Large intestine (tissue), 3 donors: ENCODE data around the gene BCAP31. TPM values are rescaled to one million over a fixed set of nuclear protein-coding genes. Genes with fewer than 3 reads are reported as not detected.
A peak's percentile ranks its signal among the peaks of the same experiment; 100 is the strongest.

Experiments used
- DNase-seq, 2 donors: peaks; one replicate each; pipeline versions ENCODE4 v3.0.0 to v3.0.0-alpha.2; 2013
- H3K27ac ChIP-seq: one replicate; pipeline ENCODE4 v1.5.1; 2013; ENCODE audit warnings: low read length
- H3K27me3 ChIP-seq: 2 replicates; pipeline ENCODE4 v1.6.1; 2013; ENCODE audit warnings: low read length; ENCODE audit not compliant: control insufficient read depth, insufficient read depth
- H3K36me3 ChIP-seq: 2 replicates; pipeline ENCODE4 v1.6.1; 2013; ENCODE audit warnings: low read length; ENCODE audit not compliant: control insufficient read depth, insufficient read depth
- H3K4me1 ChIP-seq: one replicate; pipeline ENCODE4 v1.6.1; 2013; ENCODE audit warnings: low read length; ENCODE audit not compliant: control insufficient read depth, insufficient read depth
- H3K4me3 ChIP-seq: one replicate; pipeline ENCODE4 v1.5.1; 2013; ENCODE audit warnings: low read length
- H3K9me3 ChIP-seq: one replicate; pipeline ENCODE4 v1.6.1; 2013; ENCODE audit warnings: mild to moderate bottlenecking, low read depth, low read length, moderate library complexity; ENCODE audit not compliant: control insufficient read depth
- WGBS: methylation state at CpG from one replicate; pipeline ENCODE4 v1.1.5; 2013; ENCODE audit warnings: low lambda C conversion rate; ENCODE audit not compliant: insufficient coverage; 5-methylcytosine and 5-hydroxymethylcytosine counted together
- polyA plus RNA-seq: library from polyadenylated mRNA; unstranded; fragments of 120-200 nt; gene quantifications from one replicate; pipeline ENCODE4 v1.2.1, GENCODE V29; 2013

BCAP31 gene
- polyA plus RNA-seq, 1 donor: 198 TPM

GRCh38 chrX:153768311-153769157 lies 44.3 kb upstream of the BCAP31 start:
- H3K36me3 ChIP-seq: no peaks in the 10 kb centered on the region
- H3K4me1 ChIP-seq: peaks cover 5% of the 10 kb centered on the region
- H3K27ac ChIP-seq: no peak overlapping the region
- no peak for DNase-seq
- no CpG with 5 or more reads among the region's 22 CpGs for WGBS
- H3K9me3 ChIP-seq: no peaks in the 10 kb centered on the region
- no peak overlapping the region for H3K4me3 ChIP-seq
- H3K27me3 ChIP-seq: no peaks in the 10 kb centered on the region

GRCh38 chrX:153767674-153768055 lies 43.5 kb upstream of the BCAP31 start:
- H3K4me3 ChIP-seq: no peak overlapping the region
- no peak for DNase-seq
- no peaks in the 10 kb centered on the region for H3K27me3 ChIP-seq
- H3K9me3 ChIP-seq: no peaks in the 10 kb centered on the region
- H3K4me1 ChIP-seq: peaks cover 5% of the 10 kb centered on the region
- no CpG with 5 or more reads among the region's 20 CpGs for WGBS
- no peaks in the 10 kb centered on the region for H3K36me3 ChIP-seq
- H3K27ac ChIP-seq: no peak overlapping the region

- H3K4me1 ChIP-seq: peaks cover 5% of the 10 kb centered on the region
- H3K27ac ChIP-seq: no peak overlapping the region
- H3K9me3 ChIP-seq: no peaks in the 10 kb centered on the region
- H3K36me3 ChIP-seq: no peaks in the 10 kb centered on the region
- DNase-seq: no peak
- no peaks in the 10 kb centered on the region for H3K27me3 ChIP-seq
- no CpG with 5 or more reads among the region's 56 CpGs for WGBS
- H3K4me3 ChIP-seq: no peak overlapping the region
These were observed 42.9 kb upstream of the BCAP31 start for GRCh38 chrX:153766871-153767673.

DNA sequence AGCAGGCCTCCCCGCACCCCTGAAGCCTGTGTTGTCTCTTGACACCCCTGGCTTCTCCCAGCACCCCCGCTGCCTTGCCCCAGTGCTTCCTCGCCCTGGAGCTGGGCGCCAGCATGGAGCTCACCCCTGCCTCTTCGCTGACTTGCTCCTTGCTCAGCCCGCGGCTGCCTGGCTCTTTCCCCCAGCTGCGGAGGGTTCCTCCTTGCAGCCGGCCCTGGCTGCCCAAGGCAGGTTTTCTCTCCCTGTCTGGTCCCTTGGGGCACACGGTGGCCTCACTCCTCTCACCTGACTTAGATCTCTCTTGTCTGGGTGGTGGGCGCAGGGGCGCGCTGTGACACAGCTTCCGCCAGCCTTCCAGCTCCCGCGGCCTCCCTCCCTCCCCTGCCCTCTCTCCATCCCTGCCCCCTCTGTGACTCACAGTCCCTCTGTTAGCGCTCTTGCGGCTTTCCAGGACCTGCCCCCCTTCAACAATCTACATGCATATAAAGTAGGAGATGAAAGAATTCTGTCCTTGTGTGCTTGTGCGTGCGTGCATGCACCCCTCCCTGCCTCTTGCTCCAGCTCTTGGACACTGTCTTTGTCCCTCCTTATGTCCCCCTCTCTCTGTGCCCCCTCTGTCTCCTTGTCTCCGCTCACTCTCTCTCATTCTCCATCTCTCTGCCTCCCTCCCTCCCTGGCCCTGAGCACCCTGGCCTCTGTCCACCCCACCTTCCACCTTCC lies 42.1 kb upstream of the BCAP31 start:
- Histone ChIP-seq H3K36me3 (no peaks in the 10 kb centered on the region), H3K9me3 (no peaks in the 10 kb centered on the region), H3K27me3 (no peaks in the 10 kb centered on the region), H3K4me1 (peaks cover 5% of the 10 kb centered on the region), H3K4me3 (no peak overlapping the region), H3K27ac (no peak overlapping the region)
- WGBS: no CpG with 5 or more reads among the region's 21 CpGs
- DNase-seq: peak in 1 of 2 donors; percentile 18

DNA sequence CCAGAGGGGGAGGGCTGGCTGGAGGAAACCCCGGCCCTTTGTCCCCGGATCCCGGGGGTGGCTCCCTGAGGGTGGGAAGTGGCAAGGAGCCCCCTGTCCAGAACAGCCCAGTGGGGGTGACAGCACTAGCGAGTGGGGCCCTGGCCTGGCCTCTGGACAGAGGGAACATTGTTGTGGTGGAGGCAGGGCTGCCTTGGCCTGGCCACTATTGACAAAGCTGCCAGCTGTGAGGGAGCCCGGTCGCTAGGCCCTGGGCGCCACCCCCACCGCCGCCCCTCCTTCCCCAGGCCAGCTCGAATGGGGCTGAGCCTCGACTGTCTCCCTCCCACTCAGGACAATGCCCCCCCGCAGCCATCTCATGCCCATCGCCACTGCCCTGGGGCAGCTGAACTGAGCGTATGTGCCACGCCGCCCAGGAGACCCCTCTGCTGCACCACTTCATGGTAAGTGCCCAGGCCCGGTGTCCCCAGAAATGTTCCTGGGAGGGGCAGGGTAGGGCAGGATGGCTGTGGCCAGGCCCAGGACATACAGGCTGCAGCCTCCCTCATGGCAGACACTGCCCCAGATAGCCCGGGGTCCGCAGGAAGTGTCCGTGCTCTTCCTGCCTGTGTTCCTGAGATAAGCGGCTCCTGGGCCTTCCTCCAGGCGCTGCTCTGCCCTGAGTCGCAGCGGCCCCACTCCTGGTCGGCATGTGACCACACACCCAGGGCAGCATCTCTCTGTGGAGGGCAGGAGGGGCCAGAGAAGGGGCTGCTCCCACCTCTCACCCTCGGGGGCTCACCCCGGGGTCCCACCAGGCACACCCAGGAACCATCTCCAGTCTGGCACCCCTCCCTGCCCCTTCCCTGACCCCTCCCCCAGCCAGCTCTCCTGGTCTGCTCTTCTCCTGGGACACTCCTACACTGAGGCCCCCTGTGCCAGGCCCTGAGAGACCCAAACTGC lies 41.2 kb upstream of the BCAP31 start:
- DNase-seq: no peak
- H3K4me3 ChIP-seq: no peak overlapping the region
- peaks cover 5% of the 10 kb centered on the region for H3K4me1 ChIP-seq
- no peaks in the 10 kb centered on the region for H3K36me3 ChIP-seq
- no peaks in the 10 kb centered on the region for H3K9me3 ChIP-seq
- WGBS: no CpG with 5 or more reads among the region's 27 CpGs
- no peaks in the 10 kb centered on the region for H3K27me3 ChIP-seq
- no peak overlapping the region for H3K27ac ChIP-seq

- no CpG with 5 or more reads among the region's 7 CpGs for WGBS
- Histone ChIP-seq H3K9me3 (no peaks in the 10 kb centered on the region), H3K27ac (no peak overlapping the region), H3K36me3 (no peaks in the 10 kb centered on the region), H3K4me1 (peaks cover 5% of the 10 kb centered on the region), H3K27me3 (no peaks in the 10 kb centered on the region), H3K4me3 (no peak overlapping the region)
- DNase-seq: no peak
These were observed 40.6 kb upstream of the BCAP31 start for GRCh38 chrX:153764786-153765137.

GRCh38 chrX:153763989-153764755 lies 40.0 kb upstream of the BCAP31 start, which contains the start of gene PLXNB3:
TSS of gene PLXNB3 (plus strand) at chrX:153764249. CDS start at chrX:153765536, 1,287 bp downstream.
- Histone ChIP-seq H3K4me1 (peaks cover 5% of the 10 kb centered on the region), H3K9me3 (no peaks in the 10 kb centered on the region), H3K27me3 (no peaks in the 10 kb centered on the region), H3K4me3 (no peak within 1 kb of the TSS), H3K27ac (no peak within 1 kb of the TSS), H3K36me3 (no peaks in the 10 kb centered on the region)
- WGBS: no CpG with 5 or more reads among the region's 26 CpGs
- DNase-seq: peak; percentile 42 to 53

- H3K9me3 ChIP-seq: no peaks in the 10 kb centered on the region
- no peak overlapping the region for H3K4me3 ChIP-seq
- H3K27ac ChIP-seq: no peak overlapping the region
- no peak for DNase-seq
- WGBS: no CpG with 5 or more reads among the region's 18 CpGs
- H3K4me1 ChIP-seq: peaks cover 5% of the 10 kb centered on the region
- no peaks in the 10 kb centered on the region for H3K36me3 ChIP-seq
- H3K27me3 ChIP-seq: no peaks in the 10 kb centered on the region
These were observed 39.2 kb upstream of the BCAP31 start for GRCh38 chrX:153763298-153763932.

DNA sequence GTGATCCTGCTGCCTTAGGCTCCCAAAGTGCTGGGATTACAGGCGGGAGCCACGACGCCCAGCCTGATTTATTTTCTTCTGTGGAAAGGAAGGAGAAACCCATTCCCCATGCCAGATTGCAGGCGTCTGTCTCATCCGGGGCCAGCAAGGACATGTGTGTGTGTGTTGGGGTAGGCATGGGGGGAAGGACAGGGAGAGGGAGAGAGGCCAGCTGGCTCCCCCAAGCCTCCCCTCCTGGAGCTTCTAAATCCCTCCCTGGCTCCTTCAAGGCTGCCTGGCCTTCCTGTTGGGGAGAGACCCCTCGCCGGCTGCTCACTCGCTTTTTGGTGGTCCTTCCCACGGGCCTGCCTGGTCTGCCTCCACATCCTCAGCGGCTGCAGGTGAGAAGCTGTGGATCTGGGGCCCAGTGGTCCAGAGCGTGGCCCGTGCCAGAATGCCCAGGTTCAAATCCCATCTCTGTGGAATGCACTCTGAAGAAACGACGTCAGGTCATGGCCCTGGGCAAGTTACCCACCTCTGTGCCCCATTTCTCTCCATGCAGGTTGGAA lies 38.5 kb upstream of the BCAP31 start:
- Histone ChIP-seq H3K27ac (no peak overlapping the region), H3K4me1 (peaks cover 5% of the 10 kb centered on the region), H3K27me3 (no peaks in the 10 kb centered on the region), H3K36me3 (no peaks in the 10 kb centered on the region), H3K9me3 (no peaks in the 10 kb centered on the region), H3K4me3 (no peak overlapping the region)
- no CpG with 5 or more reads among the region's 14 CpGs for WGBS
- no peak for DNase-seq
